SHP77 (cell line): Measurements from ENCODE around the gene BRICD5.
A peak's percentile ranks its signal among the peaks of the same experiment; 100 is the strongest.

Experiments
- DNase-seq, 2 experiments: peaks; one replicate each; lab custom pipeline; 2025; lab: John Stamatoyannopoulos, UW

The BRICD5 gene

DNA sequence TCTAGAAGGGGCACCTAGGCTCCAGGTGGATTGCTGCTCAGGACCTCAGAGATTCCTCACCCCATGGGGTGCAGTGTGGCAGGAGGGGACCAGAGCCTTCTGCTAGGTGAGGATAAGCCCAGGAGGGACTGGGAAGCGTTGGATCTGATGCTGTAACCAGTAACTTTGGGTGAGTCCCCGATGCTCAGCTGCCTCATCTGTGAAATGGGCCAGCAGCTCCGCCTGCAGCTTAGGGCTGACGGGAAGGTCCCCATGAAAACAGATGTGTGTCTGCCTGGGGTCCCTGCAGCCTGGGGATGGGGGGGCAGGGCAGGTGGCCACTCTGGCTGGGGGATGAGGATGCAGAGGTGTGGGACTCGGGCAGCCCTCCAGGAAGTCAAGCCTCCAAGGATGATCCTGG lies 11.6 kb downstream of the BRICD5 start:
- DNase-seq, result no peak

DNA sequence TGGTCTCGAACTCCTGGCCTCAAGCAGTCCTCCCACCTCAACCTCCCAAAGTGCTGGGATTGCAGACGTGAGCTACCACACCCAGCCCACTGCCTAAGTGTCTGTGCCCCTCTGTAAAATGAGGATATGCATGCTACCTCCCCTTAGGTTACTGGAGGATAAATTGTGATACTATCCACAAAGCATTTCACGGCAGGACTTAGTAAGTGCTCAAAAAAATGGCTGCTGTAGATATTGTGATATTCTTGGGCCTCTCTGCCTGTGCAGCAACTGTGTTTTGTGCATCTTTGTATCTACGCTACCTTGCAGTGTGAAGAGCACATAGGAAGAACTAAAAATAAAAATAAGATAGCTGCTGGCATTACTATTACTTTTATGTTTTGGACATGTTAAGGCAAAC lies 12.4 kb downstream of the BRICD5 start:
- no peak for DNase-seq

DNA sequence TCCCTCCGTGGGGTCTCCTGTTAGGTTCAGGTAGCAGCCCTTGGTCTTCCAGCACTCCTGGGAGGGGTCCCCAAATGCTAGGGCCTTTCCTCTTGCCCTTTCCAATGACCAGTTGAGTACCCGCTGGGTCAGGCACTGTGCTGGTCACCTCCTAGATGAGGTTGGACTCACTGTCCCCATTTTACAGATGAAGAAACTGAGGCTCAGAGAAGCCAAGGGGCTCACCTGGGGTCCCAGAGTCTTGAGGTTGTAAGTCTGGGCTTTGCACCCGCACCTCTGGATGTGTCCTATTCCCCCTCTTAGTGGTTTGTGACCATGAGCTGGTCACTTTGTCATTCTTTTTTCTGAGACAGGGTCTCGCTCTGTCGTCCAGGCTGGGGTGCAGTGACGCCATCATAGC lies 12.9 kb downstream of the BRICD5 start:
- no peak for DNase-seq

DNA sequence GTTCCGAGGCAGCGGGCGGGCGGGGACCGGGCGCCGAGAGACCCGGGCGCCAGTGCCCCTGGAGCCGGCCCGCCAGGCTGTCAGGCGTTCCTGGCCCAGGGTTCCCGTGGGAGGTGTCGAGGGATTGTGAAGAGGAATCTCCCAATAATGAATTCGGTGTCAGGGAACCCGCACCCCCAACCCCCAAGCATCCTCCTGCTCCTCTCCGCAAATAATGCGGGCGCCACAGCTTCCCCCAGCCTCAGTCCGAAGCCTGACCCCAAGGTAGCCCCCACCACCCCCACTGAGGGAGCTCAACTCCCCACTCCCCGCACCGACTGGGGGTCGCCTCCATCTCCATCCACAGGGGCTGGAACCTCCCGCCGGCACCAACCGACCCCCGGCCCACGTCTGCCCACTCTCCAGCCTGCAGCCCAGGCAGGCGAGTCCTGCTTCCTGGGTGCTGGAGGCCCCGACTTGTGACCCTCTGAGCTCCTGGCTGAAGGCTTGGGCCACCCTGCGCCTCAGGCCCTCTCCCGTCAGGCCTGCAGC lies 13.6 kb downstream of the BRICD5 start:
- DNase-seq, result no peak

DNA sequence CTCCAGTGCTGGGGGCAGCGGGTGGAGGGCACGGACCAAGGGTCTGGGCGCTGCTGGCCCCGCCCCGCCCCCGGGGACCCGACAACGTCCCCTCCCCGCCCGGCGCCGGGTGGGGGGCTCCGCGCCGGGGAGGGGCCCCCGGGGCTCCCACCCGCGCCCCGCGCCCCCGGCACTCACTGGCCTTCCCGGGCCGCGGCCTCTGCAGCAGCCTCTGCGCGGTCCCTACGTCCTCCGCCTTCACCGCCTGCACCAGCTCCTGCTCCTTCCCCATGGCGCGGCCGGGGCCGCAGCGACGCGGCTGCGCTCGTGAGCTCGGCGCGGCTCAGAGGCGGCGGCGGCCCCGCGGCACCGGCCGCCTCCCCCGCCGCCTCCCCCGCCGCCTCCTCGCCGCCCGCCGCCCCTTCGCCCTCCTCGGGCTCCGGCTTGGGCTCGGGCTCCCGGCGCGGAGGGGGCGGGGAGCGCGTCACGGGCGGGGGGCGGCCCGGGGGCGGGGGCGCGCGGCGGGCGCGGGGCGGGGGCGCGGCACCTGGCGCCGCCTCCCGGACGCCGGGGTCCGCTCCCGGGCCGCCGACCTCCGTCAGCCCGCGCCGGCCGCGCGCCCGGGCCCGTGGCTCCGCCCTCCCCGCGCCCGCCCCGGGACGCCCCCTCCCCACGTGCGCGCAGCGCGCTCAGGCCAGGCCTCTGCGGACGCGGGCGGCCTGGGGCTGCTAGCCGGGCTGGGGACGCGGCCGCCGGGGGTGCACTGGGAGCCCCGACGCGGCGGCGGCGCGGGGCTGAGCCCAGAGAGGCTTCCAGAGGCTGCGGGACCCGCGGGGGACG lies 14.3 kb downstream of the BRICD5 start, which contains the start of gene CASKIN1:
CASKIN1 (minus strand) TSS at position 444 of the 819 bp plus-strand sequence; CDS start at position 271, 173 bp downstream.
- no peak for DNase-seq

DNA sequence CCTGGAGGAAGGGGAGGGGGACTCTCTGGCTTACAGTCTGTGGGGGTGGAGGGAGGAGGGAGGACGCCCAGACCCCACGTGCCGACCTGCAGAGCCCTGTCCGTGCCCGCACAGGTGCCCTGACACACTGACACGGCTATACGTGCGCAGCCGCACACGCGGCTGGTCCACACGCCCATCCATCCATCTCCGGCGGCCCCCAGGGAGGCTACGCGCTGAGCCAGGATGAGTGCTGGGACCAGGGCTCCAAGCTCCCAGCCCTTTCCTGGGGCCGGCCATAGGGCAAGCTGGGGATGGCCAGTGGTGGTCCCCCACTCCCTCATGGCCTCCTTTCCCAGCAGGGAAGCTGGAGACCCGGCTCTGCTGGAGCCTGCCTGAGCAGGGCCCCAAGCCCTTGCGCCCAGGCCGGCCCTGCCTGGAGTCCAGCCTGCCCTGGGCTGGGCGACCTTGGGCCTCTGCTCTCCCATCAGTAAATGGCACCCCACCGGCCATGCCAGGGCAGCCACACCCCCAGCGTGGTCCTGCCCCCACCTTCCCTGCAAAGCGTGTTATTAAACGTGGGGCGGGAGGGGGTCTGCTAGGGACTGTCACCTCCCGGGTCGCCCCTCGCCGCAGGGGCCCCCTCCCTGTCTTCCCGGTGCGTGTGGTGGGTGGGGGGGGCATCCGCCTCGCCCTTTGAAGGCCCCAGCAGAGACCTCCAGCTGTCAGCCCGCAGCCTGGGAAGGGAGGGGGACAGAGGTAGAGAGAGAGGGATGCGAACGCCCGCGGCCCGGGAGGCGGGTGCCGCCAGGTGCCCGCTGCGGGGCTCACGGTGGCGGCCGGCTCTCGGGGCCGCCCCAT lies 15.1 kb downstream of the BRICD5 start:
- no peak for DNase-seq

DNA sequence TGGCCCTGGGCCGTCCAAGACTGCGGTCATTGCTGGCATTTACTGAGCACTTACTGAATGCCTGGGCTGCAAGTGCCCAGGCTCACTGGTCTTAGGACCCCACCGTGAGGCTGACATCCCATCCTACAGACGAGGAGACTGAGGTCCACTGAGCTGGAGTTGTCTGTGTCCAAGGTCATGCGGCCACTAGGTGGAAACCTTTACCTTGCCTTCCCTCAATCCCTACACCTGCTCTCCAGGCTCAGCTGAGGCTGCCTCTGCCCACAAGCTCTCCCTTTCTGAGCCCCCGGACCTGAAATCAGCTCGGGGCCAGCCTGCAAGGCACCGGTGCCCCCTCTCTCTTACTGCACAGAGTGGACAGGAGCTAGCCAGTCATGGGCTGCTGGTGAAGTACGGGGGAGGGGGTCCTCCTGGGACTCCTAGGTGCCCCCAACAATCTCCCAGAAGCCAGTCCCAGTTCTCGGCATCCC lies 15.8 kb downstream of the BRICD5 start:
- DNase-seq, result peak; percentile 66 to 80

DNA sequence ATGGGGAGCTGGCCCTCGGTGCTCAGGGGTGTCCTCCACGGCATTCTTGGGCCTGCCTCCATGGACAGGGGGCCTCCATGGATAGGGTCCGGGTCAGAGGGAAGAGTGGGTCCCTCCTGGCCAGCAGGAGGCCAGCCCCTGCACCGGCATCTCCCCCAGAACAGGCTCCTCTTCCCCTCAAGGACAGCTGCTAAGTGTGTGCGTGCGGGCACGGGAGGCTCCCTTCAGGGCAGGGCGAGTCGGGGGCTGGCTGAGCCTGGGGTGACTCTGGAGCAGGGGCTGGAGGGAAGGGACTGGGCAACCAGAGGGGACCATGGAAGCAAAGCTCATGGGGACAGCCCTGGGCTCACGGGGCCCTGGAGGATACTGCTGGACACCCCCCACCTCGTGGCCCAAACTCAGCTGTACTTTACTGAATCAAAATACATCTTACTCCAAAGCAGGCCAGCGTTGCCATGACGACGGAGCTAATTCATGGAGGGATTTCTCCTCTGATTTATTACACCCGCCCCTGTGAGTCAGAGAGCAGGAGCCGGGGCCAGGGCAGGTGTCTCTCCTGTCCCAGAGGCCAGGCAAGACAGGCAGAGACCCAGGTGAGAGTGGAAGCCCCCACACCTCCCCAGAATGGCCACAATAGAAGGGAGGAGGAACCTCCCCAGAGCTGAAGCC lies 16.4 kb downstream of the BRICD5 start:
- no peak for DNase-seq

DNA sequence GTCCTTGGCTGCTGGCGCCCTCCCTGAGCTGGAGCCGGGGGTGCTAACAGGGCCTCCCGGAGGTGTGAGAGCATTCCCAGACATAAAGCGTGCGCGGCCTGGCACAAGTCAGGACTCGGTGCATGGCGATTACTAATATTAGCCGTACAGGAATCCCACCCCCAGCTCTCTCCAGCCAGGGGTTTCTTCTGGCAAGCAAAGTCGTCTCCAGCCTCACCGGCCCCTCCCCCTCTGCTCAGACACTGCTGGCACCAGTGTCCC lies 19.3 kb downstream of the BRICD5 start:
- DNase-seq, result no peak

DNA sequence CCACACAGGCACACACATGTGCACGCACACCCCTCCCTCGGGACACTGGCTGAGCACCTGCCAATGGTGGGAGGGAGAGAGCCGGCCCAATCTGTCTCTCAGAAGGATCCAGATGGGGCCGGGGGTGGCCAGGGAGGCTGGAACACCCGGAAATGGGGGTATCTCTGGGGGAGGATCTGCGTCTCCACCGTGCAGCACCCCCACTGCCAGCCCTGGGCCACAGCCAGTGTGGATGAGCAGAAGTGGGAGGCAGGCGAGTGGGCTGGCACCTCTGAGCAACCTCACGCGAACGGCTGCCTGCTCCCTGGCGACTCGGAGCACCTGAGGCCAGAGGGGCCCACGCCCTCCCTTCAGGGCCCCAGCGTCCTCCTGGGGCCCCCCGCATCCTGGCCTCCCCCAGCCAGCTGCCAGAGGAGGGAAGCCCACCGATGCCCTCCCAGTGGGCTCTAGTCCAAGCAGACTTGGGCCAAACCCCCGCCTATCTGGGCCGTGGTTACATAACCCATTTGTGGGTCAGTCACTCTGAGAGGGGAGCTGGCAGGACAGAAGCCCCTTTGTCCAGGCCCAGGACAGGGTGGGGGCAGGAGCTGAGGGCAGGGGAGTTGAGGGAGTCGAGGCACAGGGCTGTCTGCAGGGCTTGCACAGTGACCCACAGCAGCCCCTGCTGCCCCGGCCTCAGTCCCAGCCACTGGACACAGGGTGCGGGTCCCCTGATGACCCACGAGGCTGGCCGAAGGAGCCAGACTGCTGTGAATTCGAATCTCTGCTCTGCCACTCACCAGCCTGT lies 19.8 kb downstream of the BRICD5 start:
- DNase-seq, result no peak

DNA sequence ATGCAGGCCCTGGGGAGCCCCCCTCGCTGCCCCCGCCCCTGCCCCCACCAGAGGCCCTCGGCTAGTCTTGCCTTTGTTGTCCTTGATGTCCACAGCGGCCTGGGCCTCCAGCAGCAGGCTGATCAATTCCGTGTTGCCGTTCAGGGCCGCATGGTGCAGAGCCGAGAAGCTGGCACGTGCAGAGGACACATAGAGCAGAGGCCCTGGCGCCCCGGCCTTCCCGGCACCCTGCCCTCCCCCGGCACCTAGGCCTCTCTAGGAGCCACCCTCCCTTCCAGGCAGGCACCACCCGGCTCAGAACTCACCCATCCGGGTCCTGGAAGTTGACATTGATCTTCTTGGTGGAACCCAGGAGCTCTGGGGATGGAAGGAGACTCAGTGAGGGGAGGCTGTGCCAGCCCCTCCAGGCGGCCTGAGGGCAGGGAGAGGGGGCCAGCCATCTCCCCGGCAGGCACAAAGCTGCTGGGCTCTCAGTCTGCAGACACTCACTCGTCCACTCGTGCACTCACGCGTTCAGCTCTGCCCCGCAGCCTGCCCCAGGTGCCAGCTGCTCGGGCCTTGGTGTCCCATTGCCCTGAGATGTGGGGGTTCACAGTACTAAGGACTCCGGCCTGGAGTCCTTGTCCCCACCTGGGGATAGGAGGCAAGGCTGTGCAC lies 20.5 kb downstream of the BRICD5 start:
- DNase-seq, result no peak

DNA sequence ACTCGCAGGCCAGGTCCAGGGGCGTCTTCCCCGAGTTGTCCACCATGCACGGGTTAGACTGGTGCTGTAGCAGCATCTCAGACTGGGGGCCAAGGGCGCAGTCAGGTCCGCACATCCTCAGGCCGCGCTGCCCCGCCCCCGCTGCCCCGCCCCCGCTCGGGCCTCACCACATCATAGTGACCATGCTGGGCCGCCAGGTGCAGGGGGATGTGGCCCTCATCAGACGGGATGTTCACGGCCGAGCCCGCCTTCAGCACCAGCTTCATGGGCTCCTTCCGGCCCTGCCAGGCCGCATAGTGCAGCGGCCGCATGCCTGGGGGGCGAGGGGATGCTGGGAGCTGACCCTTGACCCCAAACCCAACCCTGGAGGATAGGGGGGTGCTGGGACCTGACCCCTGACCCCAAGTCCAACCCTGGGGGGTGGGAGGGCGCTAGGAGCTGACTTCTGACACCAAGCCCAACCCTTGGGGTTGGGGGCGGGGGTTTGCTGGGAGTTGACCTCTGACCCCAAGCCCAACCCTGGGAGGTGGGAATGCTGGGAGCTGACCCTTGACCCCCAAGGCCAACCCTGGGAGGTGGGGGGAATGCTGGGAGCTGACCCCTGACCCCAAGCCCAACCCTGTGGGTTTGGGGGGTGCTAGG lies 21.3 kb downstream of the BRICD5 start:
- no peak for DNase-seq

DNA sequence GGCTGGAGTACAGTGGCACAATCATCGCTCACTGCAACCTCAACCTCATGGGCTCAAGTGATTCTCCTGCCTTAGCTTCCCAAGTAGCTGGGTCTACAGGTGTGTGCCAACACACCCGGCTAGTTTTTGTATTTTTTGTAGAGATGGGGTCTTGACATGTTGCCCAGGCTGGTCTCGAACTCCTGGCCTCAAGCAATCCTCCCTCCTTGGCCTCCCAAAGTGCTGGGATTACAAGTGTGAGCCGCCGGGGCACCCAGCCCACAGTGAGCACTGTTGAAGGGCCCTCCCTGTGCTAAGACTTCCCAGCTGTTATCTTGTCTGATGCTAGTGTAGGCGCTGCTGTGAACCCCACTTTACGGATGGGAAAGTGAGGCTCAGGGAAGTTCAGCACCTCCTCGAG lies 22.3 kb downstream of the BRICD5 start:
- no peak for DNase-seq

DNA sequence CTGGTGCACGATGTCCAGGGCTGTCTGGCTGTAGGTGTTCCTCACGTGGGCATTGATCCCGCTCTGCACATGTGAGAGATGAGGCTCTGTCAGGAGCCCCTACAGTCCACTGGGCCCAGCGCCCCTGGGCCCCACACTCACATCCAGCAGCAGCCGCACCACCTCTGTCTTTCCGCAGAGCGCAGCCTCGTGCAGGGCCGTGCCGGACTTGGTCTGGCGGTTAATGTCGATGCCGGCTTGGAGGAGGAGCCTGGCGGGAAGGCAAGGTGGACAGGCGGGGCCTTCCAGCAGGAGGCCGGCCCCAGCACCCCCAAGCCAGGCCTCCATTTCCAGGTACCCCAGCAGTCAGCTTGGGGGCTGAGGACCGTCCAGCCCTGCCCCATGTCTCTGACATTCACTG lies 23.5 kb downstream of the BRICD5 start:
- no peak for DNase-seq

DNA sequence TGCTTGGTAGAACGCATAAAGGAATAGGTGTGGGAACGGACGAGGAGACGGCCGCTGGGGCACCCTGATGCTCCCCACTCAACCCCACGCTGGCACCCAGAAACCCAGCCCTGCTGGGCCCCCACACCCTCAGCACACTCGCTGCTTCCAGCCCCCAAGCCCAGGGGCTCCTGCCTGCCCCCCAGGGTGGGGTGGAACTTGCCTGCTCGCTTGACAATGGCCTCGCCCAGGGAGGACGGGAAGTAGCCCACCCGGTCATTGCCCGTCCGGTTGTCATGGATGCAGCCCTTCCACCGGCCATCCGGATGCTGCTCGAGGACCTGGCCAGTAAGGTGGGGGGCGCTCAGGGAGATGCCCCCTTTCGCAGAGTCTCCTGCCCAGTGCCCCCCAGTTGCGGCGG lies 24.2 kb downstream of the BRICD5 start:
- DNase-seq, result no peak

DNA sequence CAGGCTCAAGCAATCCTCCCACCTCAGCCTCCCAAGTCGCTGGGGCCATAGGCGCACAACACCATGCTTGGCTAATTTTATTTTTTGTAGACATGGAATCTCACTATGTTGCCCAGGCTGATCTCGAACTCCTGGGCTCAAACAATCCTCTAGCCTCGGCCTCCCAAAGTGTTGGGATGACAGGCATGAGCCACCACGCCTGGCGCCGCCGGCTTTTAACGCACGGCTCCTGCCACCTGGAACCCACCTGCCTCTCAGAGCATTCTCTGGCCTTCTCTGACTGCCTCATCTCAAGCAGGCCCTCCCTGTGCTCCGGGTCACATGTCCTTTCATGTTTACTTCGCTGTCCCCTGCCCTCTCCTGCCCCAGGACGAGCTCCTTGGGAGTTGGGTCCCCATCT lies 24.6 kb downstream of the BRICD5 start:
- DNase-seq, result no peak

DNA sequence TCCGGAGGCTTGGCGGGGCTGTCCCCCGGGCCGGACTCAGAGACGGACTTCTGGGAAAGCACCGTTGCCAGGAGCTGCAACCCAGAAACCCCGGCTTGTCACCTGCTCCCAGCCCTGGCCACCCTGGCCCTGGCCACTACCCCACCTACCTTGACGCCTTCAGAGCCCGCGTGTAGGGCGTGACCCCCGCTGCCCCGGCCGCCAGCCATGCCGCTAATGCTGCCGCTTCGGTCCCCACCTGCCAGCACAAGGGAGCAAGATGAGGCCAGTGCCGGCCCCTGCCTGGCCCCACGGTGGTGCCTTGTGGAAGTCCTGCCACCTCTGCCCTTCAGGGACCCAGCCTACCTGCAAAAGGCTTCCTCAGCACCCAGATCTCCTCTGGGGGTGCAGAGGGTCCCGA lies 25.7 kb downstream of the BRICD5 start:
- no peak for DNase-seq

DNA sequence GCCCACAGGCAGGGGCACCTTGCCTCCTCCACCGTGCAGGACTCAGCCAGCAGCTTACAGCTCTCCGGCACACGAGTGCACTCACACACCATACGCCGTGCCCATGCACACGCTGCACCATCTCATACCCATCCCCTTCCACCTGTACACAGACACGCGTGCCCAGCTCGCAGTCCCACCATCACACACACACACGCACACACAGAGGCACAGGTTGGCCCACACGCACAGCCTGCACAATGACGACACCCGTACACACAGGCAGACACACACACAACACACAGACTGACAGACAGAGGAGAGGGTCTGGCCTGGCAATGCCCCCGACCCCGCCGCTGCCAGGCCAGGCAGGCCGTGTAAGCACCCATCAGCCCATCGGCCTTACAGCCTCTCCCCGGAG lies 26.3 kb downstream of the BRICD5 start:
- DNase-seq, result no peak

DNA sequence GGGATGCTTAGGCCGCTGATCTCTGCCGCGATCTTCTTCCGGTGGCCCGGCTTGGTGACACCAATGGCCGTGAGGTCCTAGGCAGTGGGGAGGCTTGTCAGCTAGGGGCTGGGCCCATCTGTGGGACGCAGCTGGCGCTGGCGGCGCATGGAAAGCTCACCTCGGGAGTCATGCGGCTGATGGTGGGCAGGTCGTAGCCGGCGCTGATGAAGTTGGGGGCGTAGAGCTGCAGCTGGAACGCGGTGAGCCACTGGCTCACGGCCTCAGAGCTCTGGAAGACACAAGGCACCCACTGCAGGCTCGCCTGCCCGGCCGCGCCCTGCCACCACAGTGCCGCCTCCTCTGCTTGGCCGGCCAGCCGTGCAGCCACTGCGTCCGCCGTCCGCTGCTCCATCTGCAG lies 27.0 kb downstream of the BRICD5 start:
- no peak for DNase-seq

DNA sequence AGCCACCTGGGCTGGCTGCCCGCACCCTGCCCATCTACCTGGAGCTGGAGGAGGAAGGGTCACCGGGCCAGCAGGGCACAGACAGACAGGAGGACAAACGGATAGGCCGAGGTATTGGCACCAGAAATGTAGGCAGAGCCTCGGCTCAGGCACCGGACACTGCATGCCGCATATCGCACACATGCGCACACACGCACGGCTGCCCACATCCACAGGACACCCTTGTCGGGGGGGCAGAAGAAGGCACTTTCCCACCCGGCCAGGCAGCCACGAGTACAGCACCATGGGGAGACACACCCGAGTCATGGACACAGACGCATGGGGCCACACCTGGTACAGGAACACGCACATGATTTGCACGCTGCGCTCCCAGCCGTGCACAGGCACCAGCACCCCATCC lies 28.7 kb downstream of the BRICD5 start:
- no peak for DNase-seq
